HEK293 (cell line): ENCODE data around the gene ANKUB1.

Experiments used
- CTCF ChIA-PET: fragments of 350-600 bp; formaldehyde crosslinking; extraction: SDS; loops from one replicate; lab custom pipeline; 2021; ENCODE audit warnings: antibody characterized with exemption; lab: Yijun Ruan, JAX
- POLR2A ChIA-PET: fragments of 300-600 bp; formaldehyde crosslinking; extraction: SDS; loops from one replicate; lab custom pipeline; 2020; ENCODE audit warnings: antibody characterized with exemption, inconsistent platforms; lab: Yijun Ruan, JAX
- H3K27ac ChIP-seq: fragments of 200-500 bp; sonication (Bioruptor generic); 2 replicates; pipeline ENCODE4 v1.5.1; 2014; ENCODE audit warnings: low read depth, low read length, control low read depth, inconsistent platforms; ENCODE audit errors: extremely low read depth
- H3K36me3 ChIP-seq, 2 experiments: fragments of 200-500 bp in 1 of 2; sonication (Bioruptor generic) in 1 of 2; 1 replicate in 1 of 2; 2 replicates in 1 of 2; pipeline ENCODE4 v1.5.1; 2014 to 2017; ENCODE audit warnings: inconsistent platforms in 2 of 2, low read length in 2 of 2; ENCODE audit not compliant: control insufficient read depth in 2 of 2, insufficient read depth in 1 of 2
- H3K4me1 ChIP-seq: fragments of 200-500 bp; sonication (Bioruptor generic); 2 replicates; pipeline ENCODE4 v1.5.1; 2014; ENCODE audit warnings: mild to moderate bottlenecking, low read length, inconsistent platforms; ENCODE audit not compliant: control insufficient read depth, insufficient read depth
- H3K4me3 ChIP-seq: 2 replicates; pipeline ENCODE4 v1.5.1; 2011; ENCODE audit warnings: low read depth, mild to moderate bottlenecking, control low read depth, low read length, moderate library complexity
- H3K9me3 ChIP-seq: fragments of 200-500 bp; sonication (Bioruptor generic); 2 replicates; pipeline ENCODE4 v1.5.1; 2014; ENCODE audit warnings: low read depth, low read length, inconsistent platforms; ENCODE audit not compliant: control insufficient read depth, insufficient read depth
- CTCF ChIP-seq: fragments of 450-650 bp; formaldehyde crosslinking; IDR thresholded peaks from 2 replicates; pipeline ENCODE4 v1.5.1; 2016; ENCODE audit warnings: missing biosample characterization, missing genetic modification characterization
- GLI2 ChIP-seq: fragments of 450-650 bp; formaldehyde crosslinking; IDR thresholded peaks from 2 replicates; pipeline ENCODE4; 2017; ENCODE audit warnings: missing biosample characterization, missing genetic modification characterization, low read depth, borderline replicate concordance
- HOXA7 ChIP-seq: sonication (generic); formaldehyde crosslinking; IDR thresholded peaks from 2 replicates; pipeline ENCODE4 v1.8.1; 2022; ENCODE audit warnings: missing genetic modification reagents, borderline replicate concordance
- PRDM1 ChIP-seq: fragments of 450-650 bp; formaldehyde crosslinking; IDR thresholded peaks from 2 replicates; pipeline ENCODE4; 2016; ENCODE audit warnings: missing biosample characterization, missing genetic modification characterization
- REPIN1 ChIP-seq: fragments of 450-650 bp; formaldehyde crosslinking; IDR thresholded peaks from 2 replicates; pipeline ENCODE4 v1.5.1; 2017; ENCODE audit warnings: missing biosample characterization, missing genetic modification characterization, low read depth
- SALL2 ChIP-seq: fragments of 450-650 bp; formaldehyde crosslinking; IDR thresholded peaks from 2 replicates; pipeline ENCODE4 v1.5.0; 2017; ENCODE audit warnings: missing biosample characterization, mild to moderate bottlenecking, missing genetic modification characterization, borderline replicate concordance
- SP7 ChIP-seq: fragments of 450-650 bp; formaldehyde crosslinking; IDR thresholded peaks from 2 replicates; pipeline ENCODE4 v1.5.1; 2016; ENCODE audit warnings: missing biosample characterization, missing genetic modification characterization
- TRIM28 ChIP-seq: IDR thresholded peaks from 2 replicates; pipeline ENCODE4 v1.6.1; 2011; ENCODE audit warnings: low read length, control low read depth, borderline replicate concordance
- ZBTB1 ChIP-seq: fragments of 450-650 bp; formaldehyde crosslinking; IDR thresholded peaks from 2 replicates; pipeline ENCODE4 v1.5.1; 2016; ENCODE audit warnings: missing biosample characterization, missing genetic modification characterization
- ZBTB11 ChIP-seq: fragments of 450-650 bp; formaldehyde crosslinking; conservative IDR thresholded peaks from 2 replicates; pipeline ENCODE4 v1.5.1; 2016; ENCODE audit warnings: low read depth, missing biosample characterization, missing genetic modification characterization
- ZBTB17 ChIP-seq: fragments of 450-650 bp; formaldehyde crosslinking; IDR thresholded peaks from 2 replicates; pipeline ENCODE4 v1.5.1; 2016; ENCODE audit warnings: missing biosample characterization, missing genetic modification characterization
- ZBTB6 ChIP-seq: fragments of 450-650 bp; formaldehyde crosslinking; IDR thresholded peaks from 2 replicates; pipeline ENCODE4 v1.5.1; 2017; ENCODE audit warnings: missing biosample characterization, missing genetic modification characterization
- ZNF140 ChIP-seq: fragments of 450-650 bp; formaldehyde crosslinking; IDR thresholded peaks from 2 replicates; pipeline ENCODE4 v1.5.1; 2016; ENCODE audit warnings: missing biosample characterization, missing genetic modification characterization
- ZNF175 ChIP-seq: fragments of 450-650 bp; formaldehyde crosslinking; IDR thresholded peaks from 2 replicates; pipeline ENCODE4 v1.5.1; 2016; ENCODE audit warnings: missing biosample characterization, missing genetic modification characterization
- ZNF18 ChIP-seq: fragments of 450-650 bp; formaldehyde crosslinking; IDR thresholded peaks from 2 replicates; pipeline ENCODE4 v1.5.1; 2016; ENCODE audit warnings: missing biosample characterization, missing genetic modification characterization
- ZNF19 ChIP-seq: fragments of 450-650 bp; formaldehyde crosslinking; IDR thresholded peaks from 2 replicates; pipeline ENCODE4; 2016; ENCODE audit warnings: missing biosample characterization, missing genetic modification characterization, low read depth
- ZNF2 ChIP-seq: fragments of 450-650 bp; formaldehyde crosslinking; IDR thresholded peaks from 2 replicates; pipeline ENCODE4 v1.5.1; 2016; ENCODE audit warnings: missing biosample characterization, missing genetic modification characterization
- ZNF223 ChIP-seq: fragments of 450-650 bp; formaldehyde crosslinking; IDR thresholded peaks from 2 replicates; pipeline ENCODE4 v1.5.1; 2016; ENCODE audit warnings: missing biosample characterization, missing genetic modification characterization
- ZNF23 ChIP-seq: fragments of 450-650 bp; formaldehyde crosslinking; IDR thresholded peaks from 2 replicates; pipeline ENCODE4 v1.5.1; 2016; ENCODE audit warnings: missing biosample characterization, missing genetic modification characterization, borderline replicate concordance
- ZNF404 ChIP-seq: fragments of 450-650 bp; formaldehyde crosslinking; IDR thresholded peaks from 2 replicates; pipeline ENCODE4 v1.5.1; 2017; ENCODE audit warnings: missing biosample characterization, missing genetic modification characterization
- ZNF555 ChIP-seq: fragments of 450-650 bp; formaldehyde crosslinking; conservative IDR thresholded peaks from 2 replicates; pipeline ENCODE4 v1.5.1; 2017; ENCODE audit warnings: missing biosample characterization, mild to moderate bottlenecking, missing genetic modification characterization, inconsistent platforms
- ZNF600 ChIP-seq: fragments of 450-650 bp; formaldehyde crosslinking; IDR thresholded peaks from 2 replicates; pipeline ENCODE4 v1.5.1; 2016; ENCODE audit warnings: missing biosample characterization, missing genetic modification characterization
- ZNF654 ChIP-seq: fragments of 450-650 bp; formaldehyde crosslinking; IDR thresholded peaks from 2 replicates; pipeline ENCODE4 v1.5.1; 2016; ENCODE audit warnings: low read depth, missing biosample characterization, missing genetic modification characterization
- ZNF670 ChIP-seq: fragments of 450-650 bp; formaldehyde crosslinking; IDR thresholded peaks from 2 replicates; pipeline ENCODE4 v1.5.1; 2016; ENCODE audit warnings: missing biosample characterization, missing genetic modification characterization, low read depth
- ZNF707 ChIP-seq: fragments of 450-650 bp; formaldehyde crosslinking; IDR thresholded peaks from 2 replicates; pipeline ENCODE4 v1.5.1; 2016; ENCODE audit warnings: missing biosample characterization, missing genetic modification characterization
- ZNF785 ChIP-seq: fragments of 450-650 bp; formaldehyde crosslinking; IDR thresholded peaks from 2 replicates; pipeline ENCODE4 v1.5.1; 2016; ENCODE audit warnings: missing biosample characterization, missing genetic modification characterization
- ZNF830 ChIP-seq: fragments of 450-650 bp; IDR thresholded peaks from 2 replicates; pipeline ENCODE4 v1.5.0; 2018; ENCODE audit warnings: missing biosample characterization, missing genetic modification characterization, low read depth, mild to moderate bottlenecking, moderate library complexity
- ZSCAN16 ChIP-seq: fragments of 450-650 bp; formaldehyde crosslinking; IDR thresholded peaks from 2 replicates; pipeline ENCODE4 v1.5.1; 2016; ENCODE audit warnings: missing biosample characterization, missing genetic modification characterization
- ZSCAN23 ChIP-seq: fragments of 450-650 bp; formaldehyde crosslinking; IDR thresholded peaks from 2 replicates; pipeline ENCODE4 v1.5.1; 2016; ENCODE audit warnings: missing biosample characterization, missing genetic modification characterization
- ZXDB ChIP-seq: fragments of 450-650 bp; formaldehyde crosslinking; IDR thresholded peaks from 2 replicates; pipeline ENCODE4 v1.5.1; 2016; ENCODE audit warnings: missing biosample characterization, missing genetic modification characterization

The ANKUB1 gene

GRCh38 chr3:149752051-149752787, 40.1 kb downstream of the ANKUB1 start, which contains the start of gene COMMD2:
TSS of gene COMMD2 (minus strand) at chr3:149752489. CDS start at chr3:149752444, 45 bp downstream.
- H3K27ac ChIP-seq, result no peak within 1 kb of the TSS
- POLR2A ChIA-PET, result interaction anchor here (0.7 to 1.4 kb wide), 3 partner anchors 56 to 785 kb away, joined by 3 to 4 read pairs (median 3); no protein-coding TSS in a partner anchor
- CTCF ChIA-PET, result interaction anchor here (0.6 to 3.0 kb wide), 15 partner anchors 9 to 411 kb away, joined by 3 to 20 read pairs (median 4); partner anchors contain the start of gene RNF13
- no peak for TF ChIP-seq ZNF23 (tag by site-specific recombination)
- peak; percentile 37; the same call in 1 of the 2 replicates for TF ChIP-seq ZSCAN23 (tag by site-specific recombination)
- TF ChIP-seq ZNF600 (tag by site-specific recombination), result peak; percentile 90
- no peak for TF ChIP-seq ZNF707 (tag by site-specific recombination)
- TF ChIP-seq ZBTB11, result peak; percentile 99
- TF ChIP-seq PRDM1 (tag by site-specific recombination), result peak; percentile 43
- peak; percentile 11; the same call in 1 of the 2 replicates for TF ChIP-seq ZNF654 (tag by site-specific recombination)
- TF ChIP-seq ZNF670 (tag by site-specific recombination), result no peak
- TF ChIP-seq SP7, result peak; percentile 80
- 0 out of 2 replicates have a peak, but pooled peaks have one; percentile 84 for TF ChIP-seq REPIN1 (tag by site-specific recombination)
- TF ChIP-seq ZNF785 (tag by site-specific recombination), result no peak
- TF ChIP-seq ZSCAN16 (tag by site-specific recombination), result no peak
- no peak for TF ChIP-seq ZNF555
- TF ChIP-seq ZXDB (tag by site-specific recombination), result peak; percentile 88
- no peak for TF ChIP-seq SALL2 (tag by site-specific recombination)
- TF ChIP-seq ZNF140, result no peak
- no peak for TF ChIP-seq ZNF404 (tag by site-specific recombination)
- peak; percentile 13; the same call in 1 of the 2 replicates for TF ChIP-seq ZBTB1 (tag by site-specific recombination)
- peak; percentile 45; the same call in 1 of the 2 replicates for TF ChIP-seq ZBTB6 (tag by site-specific recombination)
- no peak for TF ChIP-seq ZNF223 (tag by site-specific recombination)
- no peak for TF ChIP-seq ZNF830 (tag by site-specific recombination)
- TF ChIP-seq ZNF2 (tag by site-specific recombination), result peak; percentile 96
- TF ChIP-seq TRIM28, result peak; percentile 76; the same call in 1 of the 2 replicates
- peak; percentile 83 for TF ChIP-seq ZBTB17 (tag by site-specific recombination)
- no peak for TF ChIP-seq ZNF18
- no peak; the same call in 1 of the 2 replicates for TF ChIP-seq CTCF (tag by site-specific recombination)
- TF ChIP-seq ZNF175 (tag by site-specific recombination), result no peak
- no peak for TF ChIP-seq ZNF19 (tag by site-specific recombination)
- no peak for TF ChIP-seq HOXA7
- no peak for TF ChIP-seq GLI2 (tag by site-specific recombination)

More at GRCh38 chr3:149752051-149752787, 40.1 kb downstream of the ANKUB1 start, which contains the start of gene COMMD2:
- peak within 1 kb of the TSS; percentile 100 for H3K4me3 ChIP-seq
- no peaks in the 10 kb centered on the region for H3K9me3 ChIP-seq
- H3K4me1 ChIP-seq, result no peaks in the 10 kb centered on the region
- peaks cover 0 to 39% of the 10 kb centered on the region in 2 experiments; a peak in 1 of 3 replicates for H3K36me3 ChIP-seq
